ENCODE data around the gene PPP1CA. TPM values are rescaled to one million over a fixed set of nuclear protein-coding genes. Genes with fewer than 3 reads are reported as not detected.
A peak's percentile ranks its signal among the peaks of the same experiment; 100 is the strongest.

The PPP1CA gene
- total RNA-seq, 4 donors from 2014 or later: 91.9 to 110 (median 97.6) TPM

DNA sequence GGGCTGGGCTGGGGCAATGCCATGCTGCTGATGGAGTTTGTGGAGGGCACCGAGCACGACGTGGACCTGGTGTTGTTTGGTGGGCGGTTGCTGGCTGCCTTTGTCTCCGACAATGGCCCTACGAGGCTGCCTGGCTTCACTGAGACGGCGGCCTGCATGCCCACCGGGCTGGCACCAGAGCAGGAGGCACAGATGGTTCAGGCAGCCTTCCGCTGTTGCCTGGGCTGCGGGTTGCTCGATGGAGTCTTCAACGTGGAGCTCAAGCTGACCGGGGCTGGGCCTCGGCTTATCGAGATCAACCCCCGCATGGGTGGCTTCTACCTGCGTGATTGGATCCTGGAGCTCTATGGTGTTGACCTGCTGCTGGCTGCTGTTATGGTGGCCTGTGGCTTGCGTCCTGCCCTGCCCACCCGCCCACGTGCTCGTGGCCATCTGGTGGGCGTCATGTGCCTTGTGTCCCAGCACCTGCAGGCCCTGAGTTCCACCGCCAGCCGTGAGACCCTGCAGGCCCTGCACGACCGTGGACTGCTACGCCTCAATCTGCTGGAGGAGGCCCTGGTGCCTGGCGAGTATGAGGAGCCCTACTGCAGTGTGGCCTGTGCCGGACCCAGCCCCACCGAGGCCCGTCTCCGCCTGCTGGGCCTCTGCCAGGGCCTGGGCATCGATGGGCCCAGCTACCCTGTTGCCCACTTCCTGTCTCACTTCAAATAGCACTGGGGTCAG, 22.4 kb upstream of the PPP1CA start:
- DNase-seq (ENCODE audit: low spot score) (no peak), ATAC-seq (ENCODE audit: low FRiP score) (no peak)
- TF ChIP-seq, protein P1, sequence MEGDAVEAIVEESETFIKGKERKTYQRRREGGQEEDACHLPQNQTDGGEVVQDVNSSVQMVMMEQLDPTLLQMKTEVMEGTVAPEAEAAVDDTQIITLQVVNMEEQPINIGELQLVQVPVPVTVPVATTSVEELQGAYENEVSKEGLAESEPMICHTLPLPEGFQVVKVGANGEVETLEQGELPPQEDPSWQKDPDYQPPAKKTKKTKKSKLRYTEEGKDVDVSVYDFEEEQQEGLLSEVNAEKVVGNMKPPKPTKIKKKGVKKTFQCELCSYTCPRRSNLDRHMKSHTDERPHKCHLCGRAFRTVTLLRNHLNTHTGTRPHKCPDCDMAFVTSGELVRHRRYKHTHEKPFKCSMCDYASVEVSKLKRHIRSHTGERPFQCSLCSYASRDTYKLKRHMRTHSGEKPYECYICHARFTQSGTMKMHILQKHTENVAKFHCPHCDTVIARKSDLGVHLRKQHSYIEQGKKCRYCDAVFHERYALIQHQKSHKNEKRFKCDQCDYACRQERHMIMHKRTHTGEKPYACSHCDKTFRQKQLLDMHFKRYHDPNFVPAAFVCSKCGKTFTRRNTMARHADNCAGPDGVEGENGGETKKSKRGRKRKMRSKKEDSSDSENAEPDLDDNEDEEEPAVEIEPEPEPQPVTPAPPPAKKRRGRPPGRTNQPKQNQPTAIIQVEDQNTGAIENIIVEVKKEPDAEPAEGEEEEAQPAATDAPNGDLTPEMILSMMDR (IDR thresholded peaks at IDR 0.05): no peak

DNA sequence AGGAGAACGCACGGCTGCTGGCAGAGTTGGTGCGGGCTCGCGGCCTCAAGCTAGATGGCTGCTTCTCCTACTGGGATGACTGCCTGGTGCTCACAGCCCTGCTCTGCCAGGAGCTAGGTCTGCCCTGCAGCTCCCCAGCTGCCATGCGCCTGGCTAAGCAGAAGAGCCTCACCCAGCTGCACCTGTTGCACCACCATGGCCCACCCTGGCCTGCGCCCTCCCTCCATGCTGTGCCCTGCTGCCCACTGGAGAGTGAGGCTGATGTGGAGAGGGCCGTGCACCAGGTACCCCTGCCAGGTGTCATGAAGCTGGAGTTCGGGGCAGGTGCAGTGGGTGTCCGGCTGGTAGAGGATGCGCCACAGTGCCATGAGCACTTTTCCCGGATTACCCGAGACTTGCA, 21.8 kb upstream of the PPP1CA start:
- TF ChIP-seq, protein P1 (IDR thresholded peaks at IDR 0.05): no peak
- no peak for DNase-seq (ENCODE audit: low spot score)
- ATAC-seq (ENCODE audit: low FRiP score): no peak

DNA sequence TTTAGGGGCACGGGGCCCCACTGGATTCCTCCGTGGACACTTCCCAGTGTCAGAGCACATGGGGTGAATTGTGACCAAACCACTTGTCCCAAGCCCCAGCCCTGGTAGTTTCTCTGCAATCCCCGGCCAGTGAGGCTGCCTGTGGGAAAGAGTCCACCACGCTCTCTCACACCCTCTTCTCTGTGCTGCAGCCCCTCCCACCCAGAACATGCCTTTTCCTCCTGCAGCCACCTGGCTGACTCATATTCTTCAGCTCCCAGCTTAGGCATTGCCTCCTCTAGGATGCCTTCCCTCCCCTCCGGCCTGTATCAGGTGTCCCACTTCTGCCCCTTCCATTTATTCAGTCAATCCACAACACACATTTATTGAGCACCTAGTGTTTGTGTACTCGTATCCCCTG, 21.2 kb upstream of the PPP1CA start:
- ATAC-seq (ENCODE audit: low FRiP score) (no peak), DNase-seq (ENCODE audit: low spot score) (no peak)
- TF ChIP-seq, protein P1 (IDR thresholded peaks at IDR 0.05): no peak

DNA sequence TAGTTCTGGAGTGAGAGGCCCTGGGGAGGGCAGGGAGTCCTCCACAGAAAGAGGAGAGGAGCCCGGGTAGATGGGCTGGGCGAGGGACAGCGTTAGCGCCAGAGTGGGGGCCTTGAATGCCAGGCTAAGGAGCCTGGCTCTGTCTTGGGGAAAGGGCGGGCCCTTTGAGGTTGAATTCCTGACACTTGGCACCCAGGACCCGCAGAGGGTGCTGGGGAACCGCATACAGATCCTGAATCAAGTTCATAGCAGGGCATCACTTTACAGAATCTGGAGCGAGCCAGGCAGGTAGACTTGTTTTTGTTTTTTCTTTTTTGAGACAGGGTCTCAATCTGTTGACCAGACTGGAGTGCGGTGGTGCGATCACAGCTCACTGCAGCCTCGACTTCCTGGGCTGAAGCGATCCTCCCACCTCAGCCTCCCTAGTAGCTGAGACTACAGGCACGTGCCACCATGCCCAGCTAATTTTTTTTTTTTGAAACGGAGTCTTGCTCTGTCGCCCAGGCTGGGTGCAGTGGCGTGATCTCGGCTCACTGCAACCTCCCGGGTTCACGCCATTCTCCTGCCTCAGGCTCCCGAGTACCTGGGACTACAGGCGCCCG, 19.9 kb upstream of the PPP1CA start:
- ATAC-seq (ENCODE audit: low FRiP score) (no peak), DNase-seq (ENCODE audit: low spot score) (no peak)
- TF ChIP-seq, protein P1 (IDR thresholded peaks at IDR 0.05): no peak

DNA sequence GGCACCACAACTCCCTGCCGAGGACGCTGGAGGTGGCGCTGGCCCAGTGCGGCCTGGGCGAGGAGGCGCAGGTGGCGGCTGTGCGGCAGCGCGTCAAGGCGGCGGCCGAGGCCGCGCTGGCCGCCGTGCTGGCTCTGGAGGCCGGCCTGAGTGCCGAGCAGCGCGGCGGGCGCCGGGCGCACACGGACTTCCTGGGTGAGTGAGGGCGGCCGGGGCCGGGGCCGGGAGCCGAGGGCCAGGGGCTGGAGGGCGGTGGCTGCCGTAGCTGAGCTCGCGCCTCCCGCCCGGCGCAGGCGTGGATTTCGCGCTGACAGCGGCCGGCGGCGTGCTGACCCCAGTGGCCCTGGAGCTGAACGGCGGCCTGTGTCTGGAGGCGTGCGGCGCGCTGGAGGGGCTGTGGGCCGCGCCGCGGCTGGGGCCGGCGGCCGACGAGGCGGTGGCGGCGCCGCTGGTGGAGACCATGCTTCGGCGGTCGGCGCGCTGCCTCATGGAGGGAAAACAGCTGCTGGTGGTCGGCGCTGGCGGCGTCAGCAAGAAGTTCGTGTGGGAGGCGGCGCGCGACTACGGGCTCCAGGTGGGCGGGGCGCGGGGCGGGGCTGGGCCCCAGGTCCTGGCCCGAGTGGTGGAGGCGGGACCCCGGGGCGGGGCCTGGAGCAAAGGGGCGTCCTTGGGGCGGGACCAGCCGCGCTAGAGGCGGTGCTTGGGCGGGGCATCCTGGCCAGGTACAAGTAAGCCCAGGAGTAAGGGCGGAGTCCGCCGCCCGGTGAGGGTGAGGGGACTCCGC, 19.2 kb upstream of the PPP1CA start:
- DNase-seq (ENCODE audit: low spot score) (peak; percentile 88), ATAC-seq (ENCODE audit: low FRiP score) (peak; percentile 86)
- TF ChIP-seq, protein P1 (IDR thresholded peaks at IDR 0.05): no peak

DNA sequence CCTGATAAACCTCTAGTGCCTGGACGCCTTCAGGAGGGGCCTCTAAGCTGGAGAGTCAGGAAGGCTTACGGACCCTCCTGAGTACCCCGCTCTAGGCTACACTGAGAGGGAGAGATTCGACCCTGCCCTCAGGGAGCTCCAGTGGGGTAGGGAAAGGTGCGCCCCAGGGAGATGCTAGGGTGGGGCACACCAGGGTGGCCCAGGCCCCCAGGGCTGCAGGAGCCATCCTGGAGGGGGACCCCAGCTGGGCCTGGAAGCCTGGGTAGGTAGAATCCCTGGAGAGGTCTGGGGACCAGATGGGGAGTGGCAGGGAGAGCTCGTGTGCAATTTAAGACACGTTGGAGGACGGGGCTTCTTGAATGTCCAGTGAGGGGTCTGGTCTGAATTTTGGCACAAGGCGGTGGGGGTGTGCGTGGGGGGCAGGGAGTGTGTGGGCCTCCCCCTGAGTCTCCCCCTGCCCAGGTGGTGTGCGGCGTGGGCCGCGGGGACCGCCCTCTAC, 18.5 kb upstream of the PPP1CA start:
- peak; percentile 8 for ATAC-seq (ENCODE audit: low FRiP score)
- TF ChIP-seq, protein P1 (IDR thresholded peaks at IDR 0.05): no peak
- no peak for DNase-seq (ENCODE audit: low spot score)

Measured in omental fat pad (tissue), 4 donors.